Spleen (tissue), 11 donors: ENCODE data around the gene CHSY3. TPM values are rescaled to one million over a fixed set of nuclear protein-coding genes. Genes with fewer than 3 reads are reported as not detected.

ENCODE experiments used
- DNase-seq: peaks from one replicate; pipeline ENCODE4 v3.0.0-alpha.2; 2020
- H3K27ac ChIP-seq, 8 donors: fragments of 200-600 bp; sonication (generic) in 7 of 8; 1 replicate in 4 of 8; 2 replicates in 4 of 8; pipeline versions ENCODE4 v1.5.0 to v1.8.0; 2016 to 2021; ENCODE audit warnings: inconsistent platforms in 4 of 8, mild to moderate bottlenecking in 4 of 8, moderate library complexity in 1 of 8
- H3K27me3 ChIP-seq, 7 donors: fragments of 200-600 bp; sonication (generic) in 6 of 7; replicated peaks in 1 of 7; 1 replicate in 4 of 7; 2 replicates in 3 of 7; pipeline versions ENCODE4 v1.5.0 to v1.8.0; 2016 to 2021; ENCODE audit warnings: inconsistent platforms in 3 of 7, mild to moderate bottlenecking in 1 of 7
- H3K36me3 ChIP-seq, 6 donors: fragments of 200-600 bp; sonication (generic) in 5 of 6; 1 replicate in 4 of 6; 2 replicates in 2 of 6; pipeline versions ENCODE4 v1.5.0 to v1.8.0; 2016 to 2021; ENCODE audit warnings: inconsistent platforms in 2 of 6
- H3K4me1 ChIP-seq, 6 donors: fragments of 200-600 bp; sonication (generic) in 5 of 6; 1 replicate in 3 of 6; 2 replicates in 3 of 6; pipeline versions ENCODE4 v1.5.0 to v1.8.0; 2016 to 2021; ENCODE audit warnings: inconsistent platforms in 3 of 6
- H3K4me3 ChIP-seq, 8 donors: fragments of 200-600 bp; sonication (generic) in 7 of 8; 1 replicate in 4 of 8; 2 replicates in 4 of 8; pipeline versions ENCODE4 v1.5.0 to v1.8.0; 2016 to 2021; ENCODE audit warnings: inconsistent platforms in 4 of 8, mild to moderate bottlenecking in 4 of 8, moderate library complexity in 2 of 8
- H3K9me3 ChIP-seq, 8 donors: fragments of 200-600 bp; sonication (generic) in 7 of 8; 1 replicate in 4 of 8; 2 replicates in 4 of 8; pipeline versions ENCODE4 v1.5.0 to v1.8.0; 2016 to 2021; ENCODE audit warnings: inconsistent platforms in 4 of 8
- CTCF ChIP-seq, 11 experiments: fragments of 200-600 bp in 7 of 11; fragments of 450-650 bp in 4 of 11; sonication (generic) in 4 of 11; IDR thresholded peaks in 8 of 11; conservative IDR thresholded peaks in 3 of 11; 1 replicate in 7 of 11; 2 replicates in 4 of 11; pipeline versions ENCODE4 v1.4.0 to v1.8.0; 2016 to 2021; ENCODE audit warnings: antibody characterized with exemption in 11 of 11, inconsistent platforms in 4 of 11, mild to moderate bottlenecking in 1 of 11
- POLR2A ChIP-seq, 3 donors: fragments of 450-650 bp; IDR thresholded peaks; one replicate each; pipeline ENCODE4 v1.5.1; 2017; ENCODE audit warnings: antibody characterized with exemption in 3 of 3, mild to moderate bottlenecking in 1 of 3
- POLR2AphosphoS5 ChIP-seq, 3 donors: sonication (generic); formaldehyde crosslinking; IDR thresholded peaks; one replicate each; pipeline ENCODE4 v1.5.1; 2017; ENCODE audit warnings: antibody characterized with exemption in 3 of 3
- WGBS, 5 donors: extraction: QIAGEN DNeasy Blood & Tissue Kit in 3 of 5; methylation state at CpG; one replicate each; pipeline versions ENCODE4 v1.1.5 to v1.1.7; 2013 to 2018; 5-methylcytosine and 5-hydroxymethylcytosine counted together
- intact Hi-C: fragments of 100-400 bp; cut with DNase I; formaldehyde crosslinking; loops from one replicate; pipeline ENCODE4 v1.15.0; 2023; ENCODE audit warnings: low total_unique reads
- polyA plus RNA-seq, 3 donors: library from polyadenylated mRNA; stranded (reverse); fragments of 200-250 nt; gene quantifications; one replicate each; pipeline ENCODE4 v1.2.1, GENCODE V29; 2013
- total RNA-seq, 7 donors: library from RNA; depleted of rRNA in 3 of 7; stranded (reverse); fragments of >200 nt in 3 of 7; fragmentation: NEBNext Ultra II Directional in 4 of 7; extraction: Animal tissue kit (Norgen Biotek cat#: 25700) in 4 of 7; gene quantifications; one replicate each; pipeline versions ENCODE4 v1.1.0 to v1.2.1, GENCODE V29; 2016 to 2021
- donor health status: healthy with polysubstance abuse.
- donor health status: DM: no; HTN: no; CAD: no; lungs with moderate emphysema.
- donor health status: DM: no; HTN: no; CAD: no.
- donor health status: Bipolar disorder and iron deficiency.
- donor health status: healthy.
- donor health status: DM: no; HTN: no; CAD: no.
- donor health status: DM: yes; HTN: yes; CAD: no.

CHSY3 gene
- total and polyA plus RNA-seq, 10 donors = 0.07 to 3.0 (median 1.5) TPM

GRCh38 chr5:130052752-130053151 is 148.5 kb downstream of the CHSY3 start:
- no peaks in the 10 kb centered on the region for H3K36me3 ChIP-seq
- DNase-seq = no peak
- WGBS, 5 donors = 59 to 83% (median 66%) methylated on average over 1 of the region's 1 CpG
- TF ChIP-seq CTCF (IDR thresholded peaks at IDR 0.05 in 8 of 11, conservative IDR thresholded peaks at IDR 0.05 in 3 of 11) (no peak), POLR2A (IDR thresholded peaks at IDR 0.05) (no peak), POLR2AphosphoS5 (IDR thresholded peaks at IDR 0.05) (no peak)
- H3K4me1 ChIP-seq = no peaks in the 10 kb centered on the region
- no peak overlapping the region for H3K4me3 ChIP-seq
- H3K27ac ChIP-seq = no peak overlapping the region
- H3K9me3 ChIP-seq = no peaks in the 10 kb centered on the region
- H3K27me3 ChIP-seq = no peaks in the 10 kb centered on the region
- intact Hi-C loops = no loop called here

- no peak overlapping the region for H3K4me3 ChIP-seq
- no peaks in the 10 kb centered on the region for H3K27me3 ChIP-seq
- intact Hi-C loops = no loop called here
- no peak overlapping the region for H3K27ac ChIP-seq
- 76 to 95% (median 82%) methylated on average over 4 of the region's 4 CpGs for WGBS, 5 donors
- H3K36me3 ChIP-seq = no peaks in the 10 kb centered on the region
- H3K9me3 ChIP-seq = peaks cover 0 to 7% (median 0%) of the 10 kb centered on the region in 8 donors
- no peak for TF ChIP-seq CTCF (IDR thresholded peaks at IDR 0.05 in 8 of 11, conservative IDR thresholded peaks at IDR 0.05 in 3 of 11)
- TF ChIP-seq POLR2AphosphoS5 (IDR thresholded peaks at IDR 0.05) = no peak
- TF ChIP-seq POLR2A (IDR thresholded peaks at IDR 0.05) = no peak
- no peaks in the 10 kb centered on the region for H3K4me1 ChIP-seq
- no peak for DNase-seq
These were observed 151.3 kb downstream of the CHSY3 start for GRCh38 chr5:130055572-130055971.

- no peaks in the 10 kb centered on the region for H3K36me3 ChIP-seq
- H3K9me3 ChIP-seq = peaks cover 0 to 7% (median 0%) of the 10 kb centered on the region in 8 donors
- DNase-seq = no peak
- no peak overlapping the region for H3K27ac ChIP-seq
- H3K4me1 ChIP-seq = no peaks in the 10 kb centered on the region
- no peak overlapping the region for H3K4me3 ChIP-seq
- WGBS, 5 donors = 84 to 96% (median 92%) methylated on average over 2 of the region's 2 CpGs
- H3K27me3 ChIP-seq = no peaks in the 10 kb centered on the region
- TF ChIP-seq CTCF (IDR thresholded peaks at IDR 0.05 in 8 of 11, conservative IDR thresholded peaks at IDR 0.05 in 3 of 11) (no peak), POLR2A (IDR thresholded peaks at IDR 0.05) (no peak), POLR2AphosphoS5 (IDR thresholded peaks at IDR 0.05) (no peak)
- intact Hi-C loops = no loop called here
These were observed 157.5 kb downstream of the CHSY3 start for GRCh38 chr5:130061746-130062145.

- intact Hi-C loops = no loop called here
- Histone ChIP-seq H3K4me3 (no peak overlapping the region), H3K9me3 (peaks cover 0 to 7% (median 0%) of the 10 kb centered on the region in 8 donors), H3K4me1 (no peaks in the 10 kb centered on the region), H3K27ac (no peak overlapping the region), H3K36me3 (no peaks in the 10 kb centered on the region), H3K27me3 (no peaks in the 10 kb centered on the region)
- no peak for DNase-seq
- no peak for TF ChIP-seq POLR2AphosphoS5 (IDR thresholded peaks at IDR 0.05)
- TF ChIP-seq POLR2A (IDR thresholded peaks at IDR 0.05) = no peak
- no peak for TF ChIP-seq CTCF (IDR thresholded peaks at IDR 0.05 in 8 of 11, conservative IDR thresholded peaks at IDR 0.05 in 3 of 11)
- WGBS, 5 donors = 81 to 90% (median 87%) methylated on average over 3 of the region's 3 CpGs
These were observed 159.3 kb downstream of the CHSY3 start for GRCh38 chr5:130063603-130064002.
